Endothelial cell (in vitro differentiated cells): ENCODE results near the gene XYLT1. TPM values are rescaled to one million over a fixed set of nuclear protein-coding genes. Genes with fewer than 3 reads are reported as not detected.
"Not testable (repeated sequence)": the region's sequence is repeated elsewhere in the genome, so short reads cannot be mapped to it uniquely, and the experiment has no call there.

Experiments used
- DNase-seq: peaks from one replicate; pipeline ENCODE4 v3.0.0; 2021; ENCODE audit warnings: low spot score
- H3K27ac Mint-ChIP-seq: one replicate; pipeline ENCODE4 v1.8.0; 2021; ENCODE audit warnings: mixed read lengths, inconsistent platforms; ENCODE audit not compliant: unreplicated experiment
- H3K27me3 Mint-ChIP-seq: one replicate; pipeline ENCODE4 v1.8.0; 2021; ENCODE audit warnings: mild to moderate bottlenecking, moderate library complexity, mixed read lengths, inconsistent platforms; ENCODE audit not compliant: unreplicated experiment
- H3K36me3 Mint-ChIP-seq: one replicate; pipeline ENCODE4 v1.8.0; 2021; ENCODE audit warnings: mild to moderate bottlenecking, low read depth, mixed read lengths, inconsistent platforms; ENCODE audit not compliant: unreplicated experiment
- H3K4me1 Mint-ChIP-seq: one replicate; pipeline ENCODE4 v1.8.0; 2021; ENCODE audit warnings: mild to moderate bottlenecking, mixed read lengths, inconsistent platforms; ENCODE audit not compliant: unreplicated experiment
- H3K4me3 Mint-ChIP-seq: one replicate; pipeline ENCODE4 v1.8.0; 2021; ENCODE audit warnings: mild to moderate bottlenecking, mixed read lengths, inconsistent platforms; ENCODE audit not compliant: unreplicated experiment
- H3K9me3 Mint-ChIP-seq: one replicate; pipeline ENCODE4 v1.8.0; 2021; ENCODE audit warnings: mixed read lengths, inconsistent platforms; ENCODE audit not compliant: unreplicated experiment
- total RNA-seq: library from RNA; stranded (reverse); fragmentation: NEBNext Ultra II Directional; extraction: Animal tissue kit (Norgen Biotek cat#: 25700); gene quantifications from one replicate; pipeline ENCODE4 v1.2.1, GENCODE V29; 2021; ENCODE audit not compliant: unreplicated experiment
- TF ChIP-seq, protein P1 (sequence below): fragments of 200-600 bp; sonication (generic); IDR thresholded peaks from one replicate; pipeline ENCODE4 v1.5.0; 2021; ENCODE audit warnings: antibody characterized with exemption; ENCODE audit not compliant: unreplicated experiment

Gene XYLT1
- total RNA-seq, 1 donor from 2014 or later: 11.1 TPM

DNA sequence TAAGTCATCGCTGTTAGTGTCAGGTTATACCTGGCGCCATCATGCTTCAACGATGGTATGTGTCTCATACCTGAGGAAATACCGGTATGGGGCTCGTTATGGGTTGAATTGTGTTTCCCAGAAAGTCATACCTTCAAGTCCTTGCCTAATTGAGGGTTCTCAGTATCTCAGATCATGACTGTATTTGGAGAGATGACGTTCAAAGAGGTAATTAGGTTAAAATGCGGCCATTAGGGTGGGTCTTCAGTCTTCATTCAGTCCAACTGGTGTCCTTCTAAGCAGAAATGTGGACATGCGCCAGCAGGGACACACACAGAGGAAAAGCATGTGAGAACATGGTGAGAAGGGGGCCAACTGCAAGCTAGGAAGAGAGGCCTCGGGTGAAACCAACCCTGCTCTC lies 37.5 kb upstream of the XYLT1 start:
- Mint-ChIP-seq H3K27ac (no peak overlapping the region), H3K4me1 (no peaks in the 10 kb centered on the region), H3K36me3 (peaks cover 4% of the 10 kb centered on the region), H3K27me3 (no peaks in the 10 kb centered on the region), H3K9me3 (peaks cover 4% of the 10 kb centered on the region), H3K4me3 (no peak overlapping the region)
- DNase-seq: no peak
- TF ChIP-seq, protein P1, sequence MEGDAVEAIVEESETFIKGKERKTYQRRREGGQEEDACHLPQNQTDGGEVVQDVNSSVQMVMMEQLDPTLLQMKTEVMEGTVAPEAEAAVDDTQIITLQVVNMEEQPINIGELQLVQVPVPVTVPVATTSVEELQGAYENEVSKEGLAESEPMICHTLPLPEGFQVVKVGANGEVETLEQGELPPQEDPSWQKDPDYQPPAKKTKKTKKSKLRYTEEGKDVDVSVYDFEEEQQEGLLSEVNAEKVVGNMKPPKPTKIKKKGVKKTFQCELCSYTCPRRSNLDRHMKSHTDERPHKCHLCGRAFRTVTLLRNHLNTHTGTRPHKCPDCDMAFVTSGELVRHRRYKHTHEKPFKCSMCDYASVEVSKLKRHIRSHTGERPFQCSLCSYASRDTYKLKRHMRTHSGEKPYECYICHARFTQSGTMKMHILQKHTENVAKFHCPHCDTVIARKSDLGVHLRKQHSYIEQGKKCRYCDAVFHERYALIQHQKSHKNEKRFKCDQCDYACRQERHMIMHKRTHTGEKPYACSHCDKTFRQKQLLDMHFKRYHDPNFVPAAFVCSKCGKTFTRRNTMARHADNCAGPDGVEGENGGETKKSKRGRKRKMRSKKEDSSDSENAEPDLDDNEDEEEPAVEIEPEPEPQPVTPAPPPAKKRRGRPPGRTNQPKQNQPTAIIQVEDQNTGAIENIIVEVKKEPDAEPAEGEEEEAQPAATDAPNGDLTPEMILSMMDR: no peak

GRCh38 chr16:17507516-17507915 lies 36.8 kb upstream of the XYLT1 start:
- not testable (repeated sequence) for DNase-seq, H3K4me1 Mint-ChIP-seq, H3K36me3 Mint-ChIP-seq, H3K27ac Mint-ChIP-seq, H3K4me3 Mint-ChIP-seq, H3K9me3 Mint-ChIP-seq, H3K27me3 Mint-ChIP-seq

DNA sequence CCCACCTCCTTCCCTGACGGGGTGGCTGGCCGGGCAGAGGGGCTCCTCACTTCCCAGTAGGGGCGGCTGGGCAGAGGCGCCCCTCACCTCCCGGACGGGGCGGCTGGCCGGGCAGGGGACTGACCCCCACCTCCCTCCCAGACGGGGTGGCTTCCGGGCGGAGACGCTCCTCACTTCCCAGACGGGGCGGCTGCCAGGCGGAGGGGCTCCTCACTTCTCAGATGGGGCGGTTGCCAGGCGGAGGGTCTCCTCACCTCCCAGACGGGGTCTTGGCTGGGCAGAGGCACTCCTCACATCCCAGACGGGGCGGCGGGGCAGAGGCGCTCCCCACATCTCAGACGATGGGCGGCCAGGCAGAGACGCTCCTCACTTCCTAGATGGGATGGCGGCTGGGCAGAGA lies 35.1 kb upstream of the XYLT1 start:
- H3K27ac Mint-ChIP-seq, H3K9me3 Mint-ChIP-seq, DNase-seq, H3K4me1 Mint-ChIP-seq, H3K4me3 Mint-ChIP-seq, H3K36me3 Mint-ChIP-seq, H3K27me3 Mint-ChIP-seq: not testable (repeated sequence)

DNA sequence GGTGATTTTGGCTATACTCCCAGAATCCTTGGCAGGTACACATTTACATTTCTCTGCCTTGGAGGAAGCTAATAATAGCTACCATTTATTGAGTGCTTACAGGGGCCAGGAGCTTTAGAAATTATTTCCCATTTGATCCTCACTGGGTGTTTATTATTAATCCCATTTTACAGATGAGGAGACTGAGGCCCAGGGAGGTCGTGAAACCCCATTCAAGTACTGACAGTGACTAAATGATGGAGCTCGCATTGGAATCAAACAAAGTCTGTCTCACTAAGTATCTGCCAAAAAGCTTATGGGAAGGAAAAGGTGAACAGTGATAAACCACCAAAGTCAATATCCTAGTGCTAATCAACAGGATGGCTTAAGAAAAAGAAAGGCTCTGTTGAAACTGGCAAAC lies 33.3 kb upstream of the XYLT1 start:
- no peak for DNase-seq
- no peak overlapping the region for H3K27ac Mint-ChIP-seq
- H3K9me3 Mint-ChIP-seq: peaks cover 4% of the 10 kb centered on the region
- H3K27me3 Mint-ChIP-seq: no peaks in the 10 kb centered on the region
- H3K4me1 Mint-ChIP-seq: no peaks in the 10 kb centered on the region
- peaks cover 4% of the 10 kb centered on the region for H3K36me3 Mint-ChIP-seq
- no peak overlapping the region for H3K4me3 Mint-ChIP-seq
- TF ChIP-seq, protein P1: no peak

GRCh38 chr16:17503331-17503730 lies 32.6 kb upstream of the XYLT1 start:
- H3K27me3 Mint-ChIP-seq: no peaks in the 10 kb centered on the region
- no peak overlapping the region for H3K27ac Mint-ChIP-seq
- peaks cover 4% of the 10 kb centered on the region for H3K36me3 Mint-ChIP-seq
- H3K4me1 Mint-ChIP-seq: no peaks in the 10 kb centered on the region
- no peak overlapping the region for H3K4me3 Mint-ChIP-seq
- H3K9me3 Mint-ChIP-seq: peaks cover 4% of the 10 kb centered on the region
- TF ChIP-seq, protein P1: no peak
- DNase-seq: no peak

DNA sequence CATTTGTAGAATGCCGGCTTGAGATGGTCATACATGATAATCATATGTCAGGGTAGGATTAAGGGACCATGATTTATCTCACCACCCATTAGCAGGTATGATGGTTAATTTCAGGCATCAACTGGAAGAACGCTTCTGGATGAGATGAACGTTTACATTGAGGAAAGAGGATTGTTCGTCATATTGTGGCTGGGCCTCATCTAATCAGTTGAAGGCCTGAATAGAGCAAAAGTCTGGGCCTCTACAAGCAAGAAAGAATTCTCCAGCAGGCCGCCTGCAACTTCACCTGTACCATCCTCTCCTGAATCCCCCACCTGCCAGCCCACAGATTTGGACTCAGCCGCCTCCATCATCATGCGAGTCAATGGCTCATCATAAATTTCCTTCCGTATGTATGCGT lies 30.6 kb upstream of the XYLT1 start:
- Mint-ChIP-seq H3K27ac (no peak overlapping the region), H3K27me3 (no peaks in the 10 kb centered on the region), H3K4me3 (no peak overlapping the region), H3K36me3 (no peaks in the 10 kb centered on the region), H3K9me3 (no peaks in the 10 kb centered on the region), H3K4me1 (no peaks in the 10 kb centered on the region)
- DNase-seq: no peak
- TF ChIP-seq, protein P1: no peak
